Activated CD4-positive, alpha-beta T cell treated with anti-CD3 and anti-CD28 coated beads, Interleukin-2, amount 50 U/mL, for 1 hour (primary cell): ENCODE data around the gene ZNF784.

Experiments
- DNase-seq: peaks from one replicate; pipeline ENCODE4 v3.0.0-alpha.2; 2020

ZNF784 gene

GRCh38 chr19:55624109-55625003, at the start of gene ZNF784:
Gene ZNF784, minus strand, starts transcription at chr19:55624566. Its CDS starts 5 bp downstream, at chr19:55624561.
- DNase-seq = peak; percentile 95

GRCh38 chr19:55673889-55674288, 49.5 kb upstream of the ZNF784 start:
- no peak for DNase-seq

- DNase-seq = no peak
Observed at GRCh38 chr19:55673465-55673864, 49.1 kb upstream of the ZNF784 start.

DNA sequence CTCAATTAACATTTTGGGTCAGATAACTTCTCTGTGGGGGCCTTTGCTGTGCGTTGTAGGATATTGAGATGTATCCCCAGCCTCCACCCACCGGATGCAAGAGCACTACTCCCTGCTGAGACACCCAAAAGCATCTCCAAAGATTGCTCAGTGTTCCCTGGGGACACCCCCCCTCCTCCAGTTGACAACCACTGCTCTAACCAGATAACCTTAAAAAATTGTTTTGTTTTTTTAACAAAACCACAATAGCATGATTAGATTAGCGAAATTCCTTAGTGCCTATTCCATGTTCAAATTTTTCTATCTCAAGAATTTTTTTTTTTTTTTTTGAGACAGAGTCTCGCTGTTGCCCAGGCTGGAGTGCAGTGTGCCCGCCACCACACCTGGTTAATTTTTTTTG, 48.1 kb upstream of the ZNF784 start:
- no peak for DNase-seq

DNA sequence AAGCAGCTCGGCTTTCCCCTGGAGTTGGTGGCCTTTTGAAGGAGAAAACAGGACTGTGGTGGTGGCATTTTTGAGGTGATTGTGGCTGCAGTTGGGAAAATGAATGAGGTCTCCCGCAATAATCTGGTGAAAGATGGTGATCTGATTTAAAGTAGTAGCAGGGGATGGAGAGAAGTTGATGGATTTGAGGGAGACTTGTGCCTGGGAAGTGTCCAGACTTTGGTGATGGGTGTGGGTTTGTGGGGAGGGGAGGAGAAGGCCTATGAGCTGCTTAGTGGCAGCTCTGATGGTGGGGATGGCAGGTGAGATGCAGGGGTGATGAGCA, 46.6 kb upstream of the ZNF784 start:
- DNase-seq = no peak

- DNase-seq = no peak
Observed at GRCh38 chr19:55670280-55671053, 46.1 kb upstream of the ZNF784 start.

GRCh38 chr19:55669418-55670279, 45.3 kb upstream of the ZNF784 start:
- no peak for DNase-seq

GRCh38 chr19:55668603-55669348, 44.4 kb upstream of the ZNF784 start:
- no peak for DNase-seq

DNA sequence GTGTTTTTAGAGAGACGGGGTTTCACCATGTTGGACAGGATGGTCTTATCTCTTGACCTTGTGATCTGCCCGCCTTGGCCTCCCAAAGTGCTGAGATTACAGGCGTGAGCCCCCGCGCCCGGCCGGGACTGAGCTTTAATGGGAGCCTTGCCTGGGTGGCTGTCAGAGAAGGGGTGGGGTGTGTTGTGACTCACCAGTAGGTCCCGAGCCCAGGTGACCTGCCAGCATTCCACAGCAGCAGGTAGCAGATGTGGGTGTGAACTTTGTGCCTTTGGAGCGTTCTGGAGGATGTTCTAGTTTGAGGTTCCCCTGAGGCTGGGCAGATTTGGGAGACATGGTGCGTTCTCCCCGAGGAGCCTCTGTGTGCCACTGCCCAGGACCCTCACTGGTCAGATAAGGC, 43.6 kb upstream of the ZNF784 start:
- DNase-seq = no peak

- no peak for DNase-seq
Observed at GRCh38 chr19:55667511-55667910, 43.1 kb upstream of the ZNF784 start.

GRCh38 chr19:55667006-55667381, 42.6 kb upstream of the ZNF784 start:
- no peak for DNase-seq

DNA sequence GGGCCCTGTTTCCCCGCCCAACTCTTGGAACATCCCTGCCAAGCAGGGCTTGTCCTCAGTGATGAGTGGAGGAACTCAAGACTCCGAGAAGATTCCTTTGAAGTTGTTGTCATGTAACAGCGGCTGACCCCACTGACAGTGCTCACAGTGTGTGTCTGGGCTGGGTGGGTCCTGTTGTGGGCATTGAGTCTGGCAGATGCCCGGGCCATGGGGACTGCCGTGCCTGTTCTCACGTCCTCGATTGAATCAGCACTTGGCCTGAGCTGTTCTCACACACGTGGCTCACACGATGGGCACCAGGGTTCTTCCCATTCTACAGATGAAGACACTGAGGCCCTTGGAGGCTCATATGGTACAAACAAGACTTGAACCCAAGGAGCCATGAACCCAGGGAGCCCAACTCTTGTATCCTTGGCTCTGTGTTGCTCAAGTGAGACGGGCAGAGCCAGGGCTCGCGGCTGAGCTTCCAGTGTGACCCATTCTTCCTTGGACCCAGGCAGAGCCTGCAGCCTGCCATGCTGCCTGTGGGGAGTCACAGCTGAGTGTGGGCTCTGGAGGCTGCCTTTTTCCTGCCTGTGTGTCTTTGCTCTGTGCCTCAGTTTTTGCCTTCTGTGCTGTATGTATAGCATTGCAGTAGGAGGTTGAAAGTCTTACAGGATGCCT, 42.1 kb upstream of the ZNF784 start:
- DNase-seq = no peak

GRCh38 chr19:55663846-55664536, 39.6 kb upstream of the ZNF784 start:
- DNase-seq = no peak

- DNase-seq = no peak
Observed at GRCh38 chr19:55661826-55662225, 37.5 kb upstream of the ZNF784 start.

- no peak for DNase-seq
Observed at GRCh38 chr19:55660991-55661390, 36.6 kb upstream of the ZNF784 start.

- DNase-seq = no peak
Observed at GRCh38 chr19:55660404-55660803, 36.0 kb upstream of the ZNF784 start.

GRCh38 chr19:55659822-55660221, 35.5 kb upstream of the ZNF784 start:
- DNase-seq = no peak

GRCh38 chr19:55658846-55659459, 34.6 kb upstream of the ZNF784 start:
- DNase-seq = no peak

GRCh38 chr19:55656988-55657747, 32.8 kb upstream of the ZNF784 start:
- DNase-seq = no peak

DNA sequence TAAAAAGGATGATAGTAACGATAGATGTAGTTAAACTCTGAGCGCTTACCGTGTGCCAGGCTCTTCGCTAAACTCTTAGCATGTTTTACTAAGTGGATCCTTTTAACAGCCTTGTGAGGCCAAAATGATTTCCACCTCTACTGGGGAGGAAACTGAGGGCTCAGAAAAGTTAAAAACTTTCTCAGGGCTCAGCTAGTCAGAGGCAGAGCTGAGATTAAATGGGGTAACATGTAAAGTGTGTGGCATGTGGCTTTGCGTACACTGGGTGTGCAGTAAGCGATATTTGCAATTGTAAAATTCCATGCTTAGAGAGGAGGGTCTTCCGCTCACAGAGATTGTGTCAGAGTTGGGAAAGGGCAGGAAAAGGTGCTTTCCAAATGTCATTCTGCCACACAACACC, 32.2 kb upstream of the ZNF784 start:
- DNase-seq = no peak
